ENCODE results near the gene ARSB.

GRCh38 chr5:78916044-78916443 is 69.1 kb downstream of the ARSB start:
- TF ChIP-seq, protein P1, sequence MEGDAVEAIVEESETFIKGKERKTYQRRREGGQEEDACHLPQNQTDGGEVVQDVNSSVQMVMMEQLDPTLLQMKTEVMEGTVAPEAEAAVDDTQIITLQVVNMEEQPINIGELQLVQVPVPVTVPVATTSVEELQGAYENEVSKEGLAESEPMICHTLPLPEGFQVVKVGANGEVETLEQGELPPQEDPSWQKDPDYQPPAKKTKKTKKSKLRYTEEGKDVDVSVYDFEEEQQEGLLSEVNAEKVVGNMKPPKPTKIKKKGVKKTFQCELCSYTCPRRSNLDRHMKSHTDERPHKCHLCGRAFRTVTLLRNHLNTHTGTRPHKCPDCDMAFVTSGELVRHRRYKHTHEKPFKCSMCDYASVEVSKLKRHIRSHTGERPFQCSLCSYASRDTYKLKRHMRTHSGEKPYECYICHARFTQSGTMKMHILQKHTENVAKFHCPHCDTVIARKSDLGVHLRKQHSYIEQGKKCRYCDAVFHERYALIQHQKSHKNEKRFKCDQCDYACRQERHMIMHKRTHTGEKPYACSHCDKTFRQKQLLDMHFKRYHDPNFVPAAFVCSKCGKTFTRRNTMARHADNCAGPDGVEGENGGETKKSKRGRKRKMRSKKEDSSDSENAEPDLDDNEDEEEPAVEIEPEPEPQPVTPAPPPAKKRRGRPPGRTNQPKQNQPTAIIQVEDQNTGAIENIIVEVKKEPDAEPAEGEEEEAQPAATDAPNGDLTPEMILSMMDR (IDR thresholded peaks at IDR 0.05), result no peak
- TF ChIP-seq POLR2A (IDR thresholded peaks at IDR 0.05) (no peak), EP300 (IDR thresholded peaks at IDR 0.05) (no peak)
